ENCODE measurements around the gene RBM22.
"Not testable (repeated sequence)": the region's sequence is repeated elsewhere in the genome, so short reads cannot be mapped to it uniquely, and the experiment has no call there.

Gene RBM22

DNA sequence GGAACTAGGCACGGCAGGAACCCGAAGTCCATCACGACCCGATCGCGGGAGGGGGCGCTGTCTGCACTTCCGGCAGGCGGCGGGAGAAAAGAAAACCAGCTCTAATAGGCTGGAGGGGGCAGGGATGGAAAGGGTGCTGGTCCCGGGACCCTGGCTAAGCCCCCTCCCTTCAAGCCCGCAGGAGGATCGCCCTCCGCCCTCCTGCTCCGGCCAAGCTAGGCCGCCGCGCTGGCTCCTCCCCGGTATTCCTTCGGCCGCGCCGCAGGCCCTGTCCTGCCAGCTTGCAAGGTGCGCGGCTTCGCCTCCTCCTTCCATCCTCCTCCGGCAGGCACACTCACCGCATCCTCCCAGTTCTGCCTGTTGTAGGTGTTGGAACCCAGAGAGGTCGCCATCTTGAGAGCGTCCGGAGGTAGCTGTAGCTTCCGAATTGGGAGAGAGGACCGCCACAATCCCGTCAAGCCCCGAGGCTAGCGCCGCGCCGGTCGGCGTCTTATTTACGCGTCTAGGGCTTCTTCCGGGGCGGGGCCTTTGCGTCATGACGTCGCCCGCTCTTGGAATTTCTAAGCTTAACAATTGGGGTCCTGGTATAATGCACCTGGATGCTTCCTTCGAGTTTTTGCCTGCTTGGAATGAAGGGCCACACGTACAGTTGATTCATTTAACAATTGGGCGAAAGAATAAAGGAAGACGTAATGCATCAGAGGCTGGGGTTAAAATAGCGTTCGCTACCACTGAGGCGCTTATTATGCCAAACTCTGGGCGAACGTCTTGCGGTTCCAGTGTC is at the start of gene RBM22:
RBM22 (minus strand) TSS at position 469 of the 784 bp plus-strand sequence; CDS start at position 392, 77 bp downstream.
- DNase-seq: peak; percentile 97

DNA sequence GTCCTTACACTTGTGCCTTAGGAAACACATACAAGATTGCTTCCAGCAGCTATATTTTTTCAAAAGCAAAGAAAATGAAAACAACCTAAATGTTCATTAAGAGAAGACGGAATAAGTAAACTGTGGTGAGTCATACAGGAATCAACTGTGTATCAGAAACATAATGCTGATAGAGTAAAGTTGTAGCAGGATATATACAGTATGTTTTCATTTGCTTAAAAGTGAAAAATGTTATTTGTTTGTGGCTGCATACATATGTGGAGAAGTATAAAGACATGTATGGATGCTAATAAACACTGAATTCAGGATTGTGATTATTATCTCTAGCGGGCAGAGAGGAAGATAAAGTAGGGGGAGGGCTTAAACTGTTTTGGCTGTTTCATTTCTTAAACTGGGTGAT is 49.6 kb upstream of the RBM22 start:
- no peak for DNase-seq

DNA sequence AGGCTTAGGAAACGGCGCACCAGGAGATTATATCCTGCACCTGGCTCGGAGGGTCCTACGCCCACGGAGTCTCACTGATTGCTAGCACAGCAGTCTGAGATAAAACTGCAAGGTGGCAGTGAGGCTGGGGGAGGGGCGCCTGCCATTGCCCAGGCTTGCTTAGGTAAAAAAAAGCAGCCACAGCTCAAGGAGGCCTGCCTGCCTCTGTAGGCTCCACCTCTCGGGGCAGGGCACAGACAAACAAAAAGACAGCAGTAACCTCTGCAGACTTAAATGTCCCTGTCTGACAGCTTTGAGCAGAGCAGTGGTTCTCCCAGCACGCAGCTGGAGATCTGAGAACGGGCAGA is 42.3 kb upstream of the RBM22 start:
- DNase-seq: not testable (repeated sequence)

DNA sequence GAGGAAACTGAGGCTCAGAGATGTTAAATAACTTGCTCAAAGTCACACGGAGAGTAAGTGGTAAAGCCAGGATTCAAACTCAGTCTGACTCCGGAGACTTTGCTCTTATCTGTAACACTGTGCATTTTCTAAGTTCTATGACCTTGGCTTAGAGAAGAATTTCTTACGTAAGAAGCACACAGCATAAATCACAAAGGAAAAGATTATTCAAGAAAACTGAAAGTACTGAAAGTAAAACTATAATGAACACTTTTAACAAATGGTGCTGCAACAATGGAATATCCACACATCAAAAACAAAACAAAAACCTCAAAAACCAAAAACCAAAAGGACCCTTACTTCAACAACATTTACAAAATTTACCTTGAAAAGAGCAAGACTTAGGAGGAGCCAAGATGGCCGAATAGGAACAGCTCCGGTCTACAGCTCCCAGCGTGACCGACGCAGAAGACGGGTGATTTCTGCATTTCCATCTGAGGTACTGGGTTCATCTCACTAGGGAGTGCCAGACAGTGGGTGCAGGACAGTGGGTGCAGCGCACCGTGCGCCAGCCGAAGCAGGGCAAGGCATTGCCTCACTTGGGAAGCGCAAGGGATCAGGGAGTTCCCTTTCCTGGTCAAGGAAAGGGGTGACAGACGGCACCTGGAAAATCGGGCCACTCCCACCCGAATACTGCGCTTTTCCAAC is 41.7 kb upstream of the RBM22 start:
- DNase-seq: not testable (repeated sequence)

DNA sequence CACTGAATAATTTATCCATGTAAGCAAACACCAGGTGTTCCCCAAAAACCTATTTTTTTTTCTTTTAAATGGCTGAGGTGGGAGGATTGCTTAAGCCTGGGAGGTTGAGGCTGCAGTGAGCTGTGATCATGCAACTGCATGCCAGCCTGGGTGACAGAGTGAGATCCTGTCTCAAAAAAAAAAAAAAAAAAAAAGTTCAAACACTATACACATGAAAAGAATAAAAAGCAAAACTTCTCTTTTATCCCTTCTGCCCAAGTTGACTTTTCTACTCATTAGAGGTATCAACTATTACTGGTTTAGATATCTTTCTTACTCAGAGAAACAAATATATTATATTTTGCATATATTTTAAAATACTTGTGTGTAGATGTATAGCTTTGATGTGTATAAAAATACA is 40.1 kb upstream of the RBM22 start:
- no peak for DNase-seq

DNA sequence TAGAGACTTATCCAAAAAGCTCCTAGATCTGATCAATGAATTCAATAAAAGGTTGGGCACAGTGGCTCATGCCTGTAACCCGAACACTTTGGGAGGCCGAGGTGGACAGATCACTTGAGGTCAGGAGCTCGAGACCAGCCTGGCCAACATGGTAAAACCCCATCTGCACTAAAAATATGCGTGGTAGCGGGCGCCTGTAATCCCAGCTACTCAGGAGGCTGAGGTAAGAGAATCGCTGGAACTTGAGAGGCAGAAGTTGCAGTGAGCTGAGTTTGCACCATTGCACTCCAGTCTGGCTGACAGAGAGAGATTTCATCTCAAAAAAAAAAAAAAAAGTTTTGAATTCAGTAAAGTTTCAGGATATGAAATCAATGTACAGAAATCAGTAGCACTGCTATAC is 38.0 kb upstream of the RBM22 start:
- no peak for DNase-seq

DNA sequence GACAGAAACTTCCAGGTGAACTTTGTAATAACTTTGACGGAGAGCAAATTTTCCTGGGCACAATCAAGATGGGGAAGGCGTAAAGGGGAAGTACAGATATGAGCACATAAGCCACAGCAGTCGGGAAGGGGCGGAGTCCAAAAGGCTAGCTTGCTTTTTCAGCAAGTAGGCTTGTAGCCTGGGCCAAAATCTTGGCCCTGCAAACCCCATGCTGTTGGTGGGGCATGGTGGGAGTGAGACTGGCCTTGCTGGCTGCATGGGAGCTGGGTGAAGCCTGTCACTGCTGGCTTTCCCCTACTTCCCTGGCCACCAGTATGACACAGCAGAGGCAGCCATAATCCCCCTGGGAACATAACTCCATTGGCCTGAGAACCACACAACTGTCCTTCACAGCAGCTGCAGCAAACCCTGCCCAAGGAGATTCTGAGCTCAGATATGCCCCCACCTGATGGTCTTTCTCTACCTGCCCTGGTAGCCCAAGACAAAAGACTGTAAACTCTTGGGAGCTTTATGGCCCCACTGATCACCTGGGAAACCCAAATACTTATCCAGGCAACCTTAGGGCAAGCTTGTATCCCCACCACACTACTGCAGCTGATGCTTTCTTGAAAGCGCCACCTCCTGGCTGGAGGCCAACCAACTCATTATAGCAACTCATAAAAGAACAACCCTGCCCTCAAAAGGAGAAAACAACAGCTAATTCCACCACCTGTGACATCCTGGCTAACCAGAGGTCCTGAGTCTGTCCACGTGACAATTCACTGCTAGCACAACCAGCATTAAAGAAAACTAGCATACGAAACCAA is 33.9 kb upstream of the RBM22 start:
- peak; percentile 22 for DNase-seq

DNA sequence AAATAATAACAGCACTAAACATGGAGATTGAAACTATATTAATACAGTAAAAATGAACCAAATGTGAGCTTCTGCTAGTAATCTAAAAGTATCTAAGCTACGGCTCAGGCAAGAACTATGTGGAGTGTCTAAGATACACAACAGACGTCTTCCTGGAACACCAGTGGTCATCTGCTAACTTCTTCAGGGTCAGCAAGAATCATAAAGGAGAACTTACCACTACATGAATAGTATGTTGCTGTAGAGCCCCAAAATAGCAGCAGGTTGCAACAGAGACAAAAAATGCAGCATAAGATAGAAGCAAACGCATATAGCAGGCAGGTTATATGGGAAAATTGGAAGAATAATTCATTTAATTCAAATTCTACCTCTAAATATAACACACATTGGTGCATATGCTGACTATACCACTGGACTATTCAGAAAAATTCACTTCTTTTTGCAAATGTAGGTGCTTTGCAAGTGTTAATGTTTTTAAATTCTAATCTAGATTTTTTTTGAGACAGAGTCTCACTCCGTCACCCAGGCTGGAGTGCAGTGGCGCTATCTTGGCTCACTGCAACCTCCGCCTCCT is 30.9 kb upstream of the RBM22 start:
- DNase-seq: no peak

DNA sequence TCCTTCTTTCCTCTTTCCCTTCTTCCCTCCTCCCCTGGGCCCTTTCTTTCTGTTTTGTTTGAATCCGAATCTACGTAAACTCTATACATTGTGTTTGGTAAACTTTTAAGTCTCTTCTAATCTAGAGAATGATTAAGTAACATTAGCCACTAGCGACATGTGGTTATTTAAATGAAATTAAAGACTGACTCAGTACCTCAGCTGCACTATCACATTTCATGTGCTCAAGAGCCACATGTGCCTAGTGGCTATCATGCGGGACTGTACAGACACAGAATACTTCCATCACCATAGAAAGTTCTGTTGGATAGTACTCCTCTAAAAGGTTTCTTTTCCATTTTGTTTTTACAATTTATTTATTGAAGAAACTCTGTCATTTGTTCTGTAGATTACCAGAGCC is 29.0 kb upstream of the RBM22 start:
- no peak for DNase-seq

DNA sequence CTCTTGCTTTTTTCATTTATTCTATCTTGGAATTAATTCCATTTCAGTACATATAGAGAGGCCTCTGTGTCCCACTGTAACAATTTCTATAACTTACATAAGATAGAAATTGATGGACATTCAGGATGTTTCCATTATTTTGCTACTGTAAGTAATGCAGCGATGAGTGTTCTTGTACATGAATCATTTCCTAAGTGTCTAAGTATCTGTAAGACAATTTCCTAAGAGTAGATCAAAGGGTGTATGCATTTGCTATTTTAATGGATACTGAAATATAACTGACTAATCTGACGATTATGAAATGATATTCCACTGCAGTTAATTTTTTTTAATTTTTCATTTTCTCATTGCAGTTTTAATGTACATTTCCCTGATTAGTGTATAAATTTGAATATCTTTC is 23.0 kb upstream of the RBM22 start:
- DNase-seq: no peak

DNA sequence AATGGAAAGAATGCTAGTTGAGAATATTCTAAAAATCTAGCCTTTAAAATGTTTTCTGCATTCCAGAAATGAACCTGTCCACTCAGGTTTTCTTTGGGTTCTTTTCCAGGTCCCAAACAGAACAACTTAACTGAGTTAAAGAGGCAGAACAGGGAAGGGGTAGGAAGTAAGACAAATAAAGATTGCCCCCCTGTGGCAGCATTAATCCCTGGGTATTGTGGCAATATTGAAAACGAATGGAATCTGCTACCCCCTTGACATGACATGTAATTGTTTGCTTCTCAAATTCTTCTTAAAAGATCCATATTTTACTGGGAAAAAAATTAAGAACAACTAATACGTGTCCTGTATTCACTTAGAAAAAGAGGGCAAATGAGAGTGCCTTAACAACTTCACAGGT is 9.3 kb upstream of the RBM22 start:
- DNase-seq: peak; percentile 10

DNA sequence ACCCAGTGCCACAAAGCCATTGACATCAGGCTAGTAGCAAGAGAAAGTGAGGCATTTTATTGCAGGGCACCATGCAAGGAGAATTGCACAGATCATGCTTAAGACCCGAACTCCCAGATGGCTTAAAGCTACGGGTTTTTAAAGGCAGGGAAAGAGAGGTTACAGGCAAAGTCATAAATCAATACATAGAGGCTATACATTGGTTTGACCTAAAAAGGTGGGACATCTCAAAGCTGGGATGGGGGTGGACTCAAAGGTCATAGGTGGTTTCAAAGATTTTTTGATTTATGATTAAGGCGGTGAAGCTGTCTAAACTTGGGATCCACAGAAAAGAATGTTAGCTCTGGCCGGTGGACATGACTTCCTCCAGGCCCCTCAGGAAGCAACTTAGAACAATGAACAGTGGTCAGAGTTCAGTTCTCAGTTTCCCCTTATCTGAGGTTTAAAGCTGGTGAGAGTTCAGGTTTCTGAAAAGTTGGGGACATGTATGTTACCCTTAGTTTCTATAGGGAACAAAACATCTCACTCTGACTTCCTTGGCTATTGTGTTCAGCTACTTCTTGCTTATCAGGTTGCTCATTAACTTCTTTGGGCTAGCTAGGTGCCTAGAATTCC is 6.0 kb upstream of the RBM22 start:
- DNase-seq: no peak

DNA sequence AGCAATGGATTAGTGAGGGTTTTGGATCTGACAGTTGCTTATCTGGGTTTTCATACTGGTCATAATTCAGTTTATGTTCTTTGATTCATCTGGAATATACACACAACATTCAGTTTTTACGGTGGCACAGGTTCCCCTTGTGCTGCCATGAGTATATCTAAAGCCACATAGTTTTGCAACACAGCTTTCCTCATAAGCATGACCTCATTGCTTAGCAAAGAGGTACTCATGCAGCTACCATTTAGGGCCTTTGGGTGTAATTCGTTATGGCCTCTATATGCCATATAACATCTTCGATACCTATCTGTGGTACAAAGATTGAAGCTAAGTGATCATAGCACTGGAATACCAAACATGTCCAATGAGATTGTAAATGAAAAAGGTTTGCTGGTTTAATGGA is 2.9 kb upstream of the RBM22 start:
- DNase-seq: no peak

DNA sequence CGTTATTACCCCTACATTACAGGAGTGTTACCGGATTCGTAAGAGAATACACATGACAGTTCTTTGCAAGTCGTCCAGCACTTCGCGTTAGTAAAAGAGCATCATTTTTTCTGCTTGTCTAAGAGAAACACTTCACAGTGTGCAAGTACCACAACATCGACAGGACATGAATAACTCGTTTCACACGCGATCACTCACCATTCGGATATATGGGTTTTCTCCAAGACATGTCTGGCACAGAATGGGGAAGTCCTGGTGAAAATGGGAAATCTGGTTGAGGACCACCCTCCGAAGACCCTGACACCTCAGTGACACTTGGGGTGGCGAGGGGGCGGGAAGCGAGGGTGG is 642 bp downstream of the RBM22 start:
- no peak for DNase-seq

DNA sequence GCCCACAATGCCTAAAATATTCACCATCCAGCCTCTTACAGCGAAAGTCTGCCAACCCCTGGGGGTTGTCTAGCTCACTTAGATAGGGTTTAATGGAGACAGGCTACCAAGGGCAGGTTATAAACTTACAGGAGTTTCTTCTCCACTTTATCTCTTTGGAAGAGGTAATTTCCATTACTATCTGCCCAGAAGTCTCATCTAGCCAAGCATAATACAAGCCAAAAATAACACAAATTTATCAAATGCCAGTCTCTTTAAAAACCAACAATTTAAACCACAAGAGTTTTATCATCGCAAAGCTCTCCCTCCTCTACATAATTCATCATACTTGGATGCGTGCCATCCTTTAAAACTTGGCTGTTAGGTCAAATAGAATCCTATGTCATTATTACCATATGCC is 6.2 kb downstream of the RBM22 start:
- no peak for DNase-seq

DNA sequence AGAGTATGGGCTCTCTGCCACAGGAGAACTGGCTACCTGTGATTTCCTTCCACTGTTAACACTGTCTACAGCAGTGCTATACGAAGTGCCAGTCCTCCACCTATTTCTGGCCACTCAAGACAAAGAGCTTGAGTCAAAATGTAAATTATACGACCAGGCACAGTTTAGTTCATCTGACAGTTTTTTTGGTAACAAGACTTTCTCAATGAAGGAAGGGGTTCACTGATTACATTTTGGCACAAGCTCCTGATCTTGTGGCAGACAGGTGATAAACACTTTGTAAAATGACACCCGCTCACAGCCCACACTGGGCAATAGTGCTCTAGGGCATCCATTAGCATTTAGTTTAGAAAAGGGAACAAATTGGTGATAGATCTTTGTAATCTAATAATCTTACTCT is 8.6 kb downstream of the RBM22 start:
- no peak for DNase-seq

DNA sequence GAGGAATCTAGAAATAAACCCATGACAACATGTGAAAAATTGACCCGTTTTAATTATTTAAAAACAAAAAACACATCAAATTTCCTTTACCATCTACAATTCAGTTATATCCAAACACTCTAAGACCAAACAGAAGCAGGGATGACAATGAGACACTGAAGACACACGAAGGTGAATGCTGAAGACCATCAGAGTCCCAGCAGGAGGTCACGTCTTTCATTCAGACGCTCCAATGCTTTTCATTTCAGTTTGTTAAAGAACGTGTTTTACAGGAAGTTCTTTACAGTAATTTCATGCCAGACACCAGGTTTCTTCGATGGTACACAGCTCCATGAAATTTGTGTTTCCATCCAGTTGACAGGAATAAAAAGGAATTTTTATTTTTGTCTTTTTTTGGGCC is 10.1 kb downstream of the RBM22 start:
- no peak for DNase-seq

DNA sequence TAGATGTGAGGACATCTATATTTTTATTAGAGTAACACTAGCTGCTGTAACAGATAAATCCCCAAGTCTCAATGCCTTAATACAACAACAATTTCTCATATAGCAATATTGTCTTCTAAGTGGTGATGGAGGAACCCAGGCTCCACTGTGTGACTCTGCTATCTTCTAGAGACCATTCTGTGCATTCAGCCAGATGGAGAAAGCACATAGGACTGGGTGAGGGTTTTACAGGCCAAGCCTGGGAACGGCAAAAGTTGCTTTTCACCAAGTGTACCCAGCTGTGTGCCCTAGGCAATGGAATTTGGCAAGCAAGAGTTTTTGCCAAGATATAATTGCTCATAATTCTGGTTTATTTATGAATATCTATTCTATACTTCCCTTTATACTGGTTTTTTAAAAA is 11.7 kb downstream of the RBM22 start:
- DNase-seq: no peak

DNA sequence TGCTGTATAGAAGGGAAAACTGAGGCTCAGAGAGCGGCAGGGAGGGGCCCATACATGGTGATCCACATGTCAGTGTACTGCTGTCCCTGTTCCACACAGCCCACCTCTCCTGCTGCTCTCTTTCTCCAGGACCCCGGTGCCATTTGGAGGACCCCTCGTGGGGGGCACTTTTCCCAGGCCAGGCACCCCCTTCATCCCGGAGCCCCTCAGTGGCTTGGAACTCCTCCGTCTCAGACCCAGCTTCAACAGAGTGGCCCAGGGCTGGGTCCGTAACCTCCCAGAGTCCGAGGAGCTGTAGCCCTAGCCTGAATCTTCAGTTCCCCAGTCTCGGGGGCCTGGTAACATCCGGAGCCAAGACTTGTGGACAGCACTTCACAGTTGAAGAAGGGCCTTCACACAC is 24.3 kb downstream of the RBM22 start:
- no peak for DNase-seq

DNA sequence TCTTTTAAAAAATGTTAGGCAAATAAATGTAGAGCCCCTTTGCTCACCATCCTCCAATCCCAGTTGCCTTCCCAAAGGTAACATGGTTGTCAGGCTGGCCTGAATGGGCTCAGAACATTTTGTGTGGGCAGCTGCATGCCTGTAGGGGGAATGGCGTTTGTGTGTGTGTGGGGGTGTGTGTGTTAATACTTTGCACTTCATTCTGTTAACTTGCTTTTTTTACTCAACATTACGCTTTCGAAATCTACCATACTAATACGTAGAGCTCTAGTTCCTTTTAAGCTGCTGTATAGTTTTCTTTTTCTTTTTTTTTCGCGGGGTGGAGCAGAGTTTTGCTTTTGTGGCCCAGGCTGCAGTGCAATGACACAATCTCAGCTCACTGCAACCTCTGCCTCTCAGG is 25.8 kb downstream of the RBM22 start:
- DNase-seq: no peak

DNA sequence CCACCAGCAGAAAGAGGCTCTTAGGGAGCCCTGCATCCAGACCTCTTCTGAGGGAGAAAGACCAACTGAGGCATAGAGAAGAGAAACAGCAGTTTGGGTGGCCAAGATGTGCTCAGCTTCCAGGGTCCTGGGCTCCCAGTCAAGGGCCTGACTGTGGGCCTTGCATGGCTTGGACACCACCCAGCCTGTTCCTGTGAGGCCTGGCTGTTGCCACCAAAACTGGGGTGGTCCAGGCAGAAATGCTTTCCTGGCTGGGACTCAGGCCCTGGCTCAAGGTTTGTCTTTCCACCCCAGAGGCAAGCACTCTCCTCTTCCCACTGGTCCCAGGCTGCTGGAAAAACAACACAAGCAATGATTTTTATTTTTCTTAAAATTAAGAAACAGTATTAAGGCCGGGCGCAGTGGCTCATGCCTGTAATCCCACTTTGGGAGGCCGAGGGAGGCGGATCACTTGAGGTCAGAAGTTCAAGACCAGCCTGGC is 26.5 kb downstream of the RBM22 start:
- no peak for DNase-seq

DNA sequence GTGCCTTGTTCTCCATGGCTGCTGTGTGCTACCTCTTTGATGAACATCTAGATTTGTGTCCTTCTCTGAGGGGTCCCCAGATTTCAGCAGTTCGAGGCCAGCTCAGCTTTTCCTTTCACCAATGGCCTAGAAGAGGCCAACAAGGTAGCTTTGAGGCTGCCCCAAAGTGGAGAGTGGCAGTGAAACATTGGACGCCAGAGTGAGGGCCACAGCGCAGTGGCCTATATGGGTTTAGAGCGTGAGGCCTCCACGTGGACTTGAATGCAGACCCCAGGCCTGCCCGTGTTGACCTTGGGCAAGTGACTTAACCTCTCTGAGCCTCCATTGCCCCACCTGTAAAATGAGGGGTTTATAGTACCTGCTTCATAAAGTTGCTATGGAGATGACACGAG is 28.0 kb downstream of the RBM22 start:
- no peak for DNase-seq

DNA sequence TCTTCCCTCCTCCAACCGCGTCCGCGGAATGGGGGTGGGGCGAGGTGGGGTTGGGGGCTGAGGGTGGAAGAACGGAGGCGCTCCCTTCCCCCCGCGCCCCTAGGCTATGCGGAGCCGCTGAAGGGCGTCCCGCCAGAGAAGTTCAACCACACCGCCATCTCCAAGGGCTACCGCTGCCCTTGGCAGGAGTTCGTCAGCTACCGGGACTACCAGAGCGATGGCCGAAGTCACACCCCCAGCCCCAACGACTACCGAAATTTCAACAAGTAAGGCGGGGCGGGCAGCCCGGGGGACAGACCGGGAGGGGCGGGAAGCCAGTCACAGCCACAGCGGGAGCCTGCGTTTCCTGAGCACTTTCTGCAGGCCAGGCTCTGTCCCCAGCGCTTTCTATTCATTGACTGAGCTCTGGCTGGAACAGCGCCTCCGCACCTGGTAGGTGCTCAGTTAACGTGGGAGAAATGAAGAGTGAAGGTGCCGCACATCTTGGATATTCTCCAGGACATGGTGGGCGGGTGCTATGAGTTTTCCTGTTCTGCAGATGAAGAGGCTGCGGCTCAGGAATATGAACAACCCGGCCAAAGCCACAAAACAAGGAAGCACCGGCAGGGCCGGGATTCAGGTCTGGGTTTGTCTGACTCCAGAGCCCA is 28.5 kb downstream of the RBM22 start:
- peak; percentile 64 for DNase-seq
